ENCODE data around the gene GLT1D1.

DNA sequence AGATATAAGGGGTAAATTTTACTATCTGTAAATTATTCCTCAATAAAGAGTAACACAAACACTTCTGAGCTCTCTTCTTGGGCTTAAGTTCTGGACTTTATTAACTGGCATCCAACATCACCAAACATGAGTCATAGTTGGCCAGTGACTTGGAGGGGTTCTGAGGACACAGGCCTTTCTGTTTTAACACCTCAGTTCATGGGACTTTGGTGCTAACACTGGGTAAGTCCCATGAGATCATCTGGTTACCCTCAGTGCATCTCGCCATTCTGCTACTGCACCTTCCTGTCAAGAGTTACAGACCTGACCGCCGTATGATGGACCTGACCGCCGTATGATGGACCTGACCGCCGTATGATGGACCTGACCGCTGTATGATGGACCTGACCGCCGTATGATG lies 39.4 kb upstream of the GLT1D1 start:
- TF ChIP-seq EZH2 (IDR thresholded peaks at IDR 0.05) (no peak), POLR2AphosphoS5 (IDR thresholded peaks at IDR 0.05; ENCODE audit: low read depth, low read length) (no peak), JUND (IDR thresholded peaks at IDR 0.05) (no peak), CEBPB (IDR thresholded peaks at IDR 0.05; ENCODE audit: low read depth) (no peak), ELF1 (IDR thresholded peaks at IDR 0.05; ENCODE audit: borderline replicate concordance, low read depth) (no peak), ZNF274 (IDR thresholded peaks at IDR 0.05; ENCODE audit: low read depth, low read length) (no peak), YY1 (IDR thresholded peaks at IDR 0.05; ENCODE audit: extremely low read depth, insufficient replicate concordance, low read depth, low read length) (no peak), POLR2A (IDR thresholded peaks at IDR 0.05; ENCODE audit: borderline replicate concordance, extremely low read depth, insufficient read depth, insufficient read length) (no peak)
- TF ChIP-seq, protein P1, sequence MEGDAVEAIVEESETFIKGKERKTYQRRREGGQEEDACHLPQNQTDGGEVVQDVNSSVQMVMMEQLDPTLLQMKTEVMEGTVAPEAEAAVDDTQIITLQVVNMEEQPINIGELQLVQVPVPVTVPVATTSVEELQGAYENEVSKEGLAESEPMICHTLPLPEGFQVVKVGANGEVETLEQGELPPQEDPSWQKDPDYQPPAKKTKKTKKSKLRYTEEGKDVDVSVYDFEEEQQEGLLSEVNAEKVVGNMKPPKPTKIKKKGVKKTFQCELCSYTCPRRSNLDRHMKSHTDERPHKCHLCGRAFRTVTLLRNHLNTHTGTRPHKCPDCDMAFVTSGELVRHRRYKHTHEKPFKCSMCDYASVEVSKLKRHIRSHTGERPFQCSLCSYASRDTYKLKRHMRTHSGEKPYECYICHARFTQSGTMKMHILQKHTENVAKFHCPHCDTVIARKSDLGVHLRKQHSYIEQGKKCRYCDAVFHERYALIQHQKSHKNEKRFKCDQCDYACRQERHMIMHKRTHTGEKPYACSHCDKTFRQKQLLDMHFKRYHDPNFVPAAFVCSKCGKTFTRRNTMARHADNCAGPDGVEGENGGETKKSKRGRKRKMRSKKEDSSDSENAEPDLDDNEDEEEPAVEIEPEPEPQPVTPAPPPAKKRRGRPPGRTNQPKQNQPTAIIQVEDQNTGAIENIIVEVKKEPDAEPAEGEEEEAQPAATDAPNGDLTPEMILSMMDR (IDR thresholded peaks at IDR 0.05 in 2 of 3, conservative IDR thresholded peaks at IDR 0.05 in 1 of 3; ENCODE audit: borderline replicate concordance in 1 of 3, insufficient read depth in 1 of 3, low read depth in 2 of 3, low read length in 2 of 3) = no peak
- TF ChIP-seq, protein P2, sequence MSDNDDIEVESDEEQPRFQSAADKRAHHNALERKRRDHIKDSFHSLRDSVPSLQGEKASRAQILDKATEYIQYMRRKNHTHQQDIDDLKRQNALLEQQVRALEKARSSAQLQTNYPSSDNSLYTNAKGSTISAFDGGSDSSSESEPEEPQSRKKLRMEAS (IDR thresholded peaks at IDR 0.05) = no peak
- TF ChIP-seq, protein P3, sequence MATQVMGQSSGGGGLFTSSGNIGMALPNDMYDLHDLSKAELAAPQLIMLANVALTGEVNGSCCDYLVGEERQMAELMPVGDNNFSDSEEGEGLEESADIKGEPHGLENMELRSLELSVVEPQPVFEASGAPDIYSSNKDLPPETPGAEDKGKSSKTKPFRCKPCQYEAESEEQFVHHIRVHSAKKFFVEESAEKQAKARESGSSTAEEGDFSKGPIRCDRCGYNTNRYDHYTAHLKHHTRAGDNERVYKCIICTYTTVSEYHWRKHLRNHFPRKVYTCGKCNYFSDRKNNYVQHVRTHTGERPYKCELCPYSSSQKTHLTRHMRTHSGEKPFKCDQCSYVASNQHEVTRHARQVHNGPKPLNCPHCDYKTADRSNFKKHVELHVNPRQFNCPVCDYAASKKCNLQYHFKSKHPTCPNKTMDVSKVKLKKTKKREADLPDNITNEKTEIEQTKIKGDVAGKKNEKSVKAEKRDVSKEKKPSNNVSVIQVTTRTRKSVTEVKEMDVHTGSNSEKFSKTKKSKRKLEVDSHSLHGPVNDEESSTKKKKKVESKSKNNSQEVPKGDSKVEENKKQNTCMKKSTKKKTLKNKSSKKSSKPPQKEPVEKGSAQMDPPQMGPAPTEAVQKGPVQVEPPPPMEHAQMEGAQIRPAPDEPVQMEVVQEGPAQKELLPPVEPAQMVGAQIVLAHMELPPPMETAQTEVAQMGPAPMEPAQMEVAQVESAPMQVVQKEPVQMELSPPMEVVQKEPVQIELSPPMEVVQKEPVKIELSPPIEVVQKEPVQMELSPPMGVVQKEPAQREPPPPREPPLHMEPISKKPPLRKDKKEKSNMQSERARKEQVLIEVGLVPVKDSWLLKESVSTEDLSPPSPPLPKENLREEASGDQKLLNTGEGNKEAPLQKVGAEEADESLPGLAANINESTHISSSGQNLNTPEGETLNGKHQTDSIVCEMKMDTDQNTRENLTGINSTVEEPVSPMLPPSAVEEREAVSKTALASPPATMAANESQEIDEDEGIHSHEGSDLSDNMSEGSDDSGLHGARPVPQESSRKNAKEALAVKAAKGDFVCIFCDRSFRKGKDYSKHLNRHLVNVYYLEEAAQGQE (IDR thresholded peaks at IDR 0.05; ENCODE audit: low read depth) = no peak
